Hindlimb muscle (tissue), 1 donor: ENCODE data around the gene LRFN2. TPM values are rescaled to one million over a fixed set of nuclear protein-coding genes. Genes with fewer than 3 reads are reported as not detected.
A peak's percentile ranks its signal among the peaks of the same experiment; 100 is the strongest.

Experiments
- DNase-seq: peaks from one replicate; pipeline ENCODE4 v3.0.0-alpha.2; 2013
- polyA plus RNA-seq: library from polyadenylated mRNA; unstranded; fragments of 120-200 nt; gene quantifications from one replicate; pipeline ENCODE4 v1.2.1, GENCODE V29; 2013; ENCODE audit not compliant: insufficient read length

Gene LRFN2
- polyA plus RNA-seq, 1 donor: 0.08 TPM

DNA sequence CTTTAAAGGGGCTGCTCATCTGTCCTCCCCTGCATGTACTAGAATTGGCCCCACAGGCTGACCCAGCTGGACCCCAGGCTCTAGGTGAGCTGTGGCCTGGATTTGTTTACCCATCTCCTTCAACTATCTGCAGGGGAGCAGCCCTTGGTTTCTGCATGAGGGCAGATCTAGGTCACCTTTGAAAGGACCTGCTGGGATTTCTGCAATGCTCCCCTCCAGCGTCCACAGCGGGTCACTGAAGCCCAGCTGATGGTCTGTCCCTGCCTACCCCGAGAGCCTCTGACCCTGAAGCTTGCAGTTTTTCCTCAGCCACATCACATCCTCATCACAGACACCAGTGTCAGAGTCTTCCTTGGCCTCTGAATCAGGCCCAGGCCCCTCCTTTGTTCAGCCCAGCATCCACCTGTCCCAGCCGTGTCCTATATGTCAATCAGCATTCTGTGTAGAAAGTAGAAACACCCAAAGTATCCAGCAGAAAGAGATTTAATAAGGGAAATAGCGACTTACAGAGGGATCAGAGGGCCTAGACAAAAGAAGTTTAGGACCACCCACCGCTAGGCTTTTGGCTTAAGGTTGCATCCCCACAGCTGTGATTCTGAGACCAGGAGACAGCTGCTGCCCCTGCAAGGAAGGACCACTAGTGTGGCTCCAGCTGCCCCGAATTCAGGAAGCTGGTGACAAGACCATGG lies 243.1 kb downstream of the LRFN2 start:
- DNase-seq: peak; percentile 43

DNA sequence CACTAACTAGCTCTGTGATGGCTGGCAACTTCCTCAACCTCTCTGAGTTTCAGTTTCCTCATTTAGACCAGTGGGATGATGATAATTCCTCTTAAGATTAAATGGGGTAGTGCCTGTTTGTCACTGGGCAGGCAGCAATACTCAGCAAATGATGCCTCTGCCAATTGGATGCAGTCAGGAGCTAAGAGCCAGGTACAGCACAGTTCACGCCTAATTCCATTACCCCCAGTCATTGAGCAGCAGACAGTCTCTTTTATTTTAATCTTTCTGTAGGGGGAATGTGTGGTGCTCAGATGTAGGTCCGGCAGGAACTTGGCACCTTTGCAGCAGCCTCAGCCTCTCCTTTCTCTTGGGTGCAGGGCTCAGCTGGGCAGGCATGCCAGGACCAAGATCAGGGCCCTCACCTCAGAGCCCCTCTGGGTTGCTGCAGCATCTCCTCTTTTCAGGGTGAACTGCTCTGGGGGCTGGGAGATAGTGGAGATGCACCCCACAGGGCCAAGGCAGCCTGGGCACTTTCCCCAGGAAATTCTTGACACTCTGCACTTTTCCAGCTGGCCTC lies 243.8 kb downstream of the LRFN2 start:
- DNase-seq: no peak

DNA sequence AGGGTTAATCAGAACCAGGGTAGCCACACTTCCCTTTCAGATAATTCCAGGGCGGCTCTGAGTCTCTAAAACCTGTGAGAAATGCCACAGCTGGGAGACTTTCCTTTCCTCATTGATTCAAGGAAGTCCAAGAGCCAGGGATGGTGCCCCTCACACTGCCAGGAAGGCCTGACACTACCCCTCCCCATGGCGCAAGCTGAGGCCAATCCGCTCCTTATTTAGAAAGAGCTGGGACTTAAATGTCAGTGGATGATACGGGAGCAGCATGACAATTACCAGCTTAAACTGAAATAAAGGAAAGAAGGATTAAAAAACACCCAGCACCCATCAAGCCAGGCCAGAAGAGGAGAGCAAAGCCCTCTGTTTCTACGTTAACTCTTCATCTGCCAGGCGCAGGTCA lies 244.4 kb downstream of the LRFN2 start:
- no peak for DNase-seq

GRCh38 chr6:40341726-40342125 lies 245.4 kb downstream of the LRFN2 start:
- DNase-seq: no peak
